H9 (cell line): ENCODE data around the gene P3R3URF. TPM values are rescaled to one million over a fixed set of nuclear protein-coding genes. Genes with fewer than 3 reads are reported as not detected.

Source experiments
- DNase-seq: peaks from one replicate; pipeline ENCODE4 v3.0.0-alpha.2; 2017
- H2AFZ ChIP-seq: one replicate; pipeline ENCODE4 v1.6.1; 2013; ENCODE audit warnings: mild to moderate bottlenecking, low read length, control low read depth, moderate library complexity
- H2AK5ac ChIP-seq: 2 replicates; pipeline ENCODE4 v1.6.1; 2013; ENCODE audit warnings: low read length, control low read depth, mixed read lengths; ENCODE audit not compliant: insufficient read length
- H2BK120ac ChIP-seq: one replicate; pipeline ENCODE4 v1.6.1; 2013; ENCODE audit warnings: low read depth, mild to moderate bottlenecking, low read length, control low read depth, inconsistent platforms; ENCODE audit not compliant: poor library complexity, severe bottlenecking
- H2BK12ac ChIP-seq: 2 replicates; pipeline ENCODE4 v1.6.1; 2013; ENCODE audit warnings: low read length, control low read depth, mixed read lengths, low read depth; ENCODE audit not compliant: insufficient read length
- H2BK15ac ChIP-seq: 2 replicates; pipeline ENCODE4 v1.6.1; 2013; ENCODE audit warnings: low read depth, low read length, control low read depth
- H2BK20ac ChIP-seq: one replicate; pipeline ENCODE4 v1.6.1; 2013; ENCODE audit warnings: low read depth, mild to moderate bottlenecking, low read length, control low read depth, inconsistent platforms; ENCODE audit not compliant: poor library complexity, severe bottlenecking
- H2BK5ac ChIP-seq: 2 replicates; pipeline ENCODE4 v1.6.1; 2013; ENCODE audit warnings: low read length, control low read depth, mixed read lengths; ENCODE audit not compliant: insufficient read length
- H3K14ac ChIP-seq: 2 replicates; pipeline ENCODE4 v1.6.1; 2013; ENCODE audit warnings: low read length, control low read depth; ENCODE audit not compliant: insufficient read depth
- H3K18ac ChIP-seq: 2 replicates; pipeline ENCODE4 v1.6.1; 2013; ENCODE audit warnings: low read depth, mild to moderate bottlenecking, mixed read lengths, low read length, control low read depth; ENCODE audit not compliant: insufficient read length
- H3K23ac ChIP-seq: 2 replicates; pipeline ENCODE4 v1.6.1; 2013; ENCODE audit warnings: low read length, control low read depth, mixed read lengths, low read depth; ENCODE audit not compliant: insufficient read length
- H3K23me2 ChIP-seq: 2 replicates; pipeline ENCODE4 v1.6.1; 2013; ENCODE audit warnings: low read depth, mild to moderate bottlenecking, mixed read lengths, low read length, control low read depth; ENCODE audit not compliant: insufficient read length, poor library complexity, severe bottlenecking
- H3K27ac ChIP-seq: 2 replicates; pipeline ENCODE4 v1.5.1; 2013; ENCODE audit warnings: low read length, control low read depth, mixed read lengths, low read depth; ENCODE audit not compliant: insufficient read length
- H3K27me3 ChIP-seq: 2 replicates; pipeline ENCODE4 v1.6.1; 2013; ENCODE audit warnings: low read length, control low read depth, inconsistent platforms; ENCODE audit not compliant: insufficient read depth
- H3K4ac ChIP-seq: 2 replicates; pipeline ENCODE4 v1.6.1; 2013; ENCODE audit warnings: low read depth, mild to moderate bottlenecking, control low read depth, inconsistent platforms, low read length, moderate library complexity
- H3K4me1 ChIP-seq: 2 replicates; pipeline ENCODE4 v1.6.1; 2013; ENCODE audit warnings: low read length, control low read depth, inconsistent platforms; ENCODE audit not compliant: insufficient read depth
- H3K4me2 ChIP-seq: 2 replicates; pipeline ENCODE4 v1.6.1; 2013; ENCODE audit warnings: low read length, control low read depth, mixed read lengths; ENCODE audit not compliant: insufficient read length, insufficient read depth
- H3K56ac ChIP-seq: 2 replicates; pipeline ENCODE4 v1.6.1; 2013; ENCODE audit warnings: low read depth, mild to moderate bottlenecking, mixed read lengths, low read length, control low read depth; ENCODE audit not compliant: insufficient read length
- H3K79me1 ChIP-seq: 2 replicates; pipeline ENCODE4 v1.6.1; 2013; ENCODE audit warnings: low read depth, mild to moderate bottlenecking, moderate library complexity, low read length, control low read depth, inconsistent platforms; ENCODE audit not compliant: insufficient read depth, poor library complexity, severe bottlenecking
- H3K79me2 ChIP-seq: 2 replicates; pipeline ENCODE4 v1.6.1; 2013; ENCODE audit warnings: low read length, control low read depth, inconsistent platforms; ENCODE audit not compliant: insufficient read depth
- H3K9ac ChIP-seq: 2 replicates; pipeline ENCODE4 v1.6.1; 2013; ENCODE audit warnings: low read length, control low read depth, mixed read lengths; ENCODE audit not compliant: insufficient read length; ENCODE audit errors: extremely low read depth
- H3K9me3 ChIP-seq: one replicate; pipeline ENCODE4 v1.6.1; 2013; ENCODE audit warnings: low read depth, low read length, inconsistent platforms; ENCODE audit not compliant: control insufficient read depth
- H3T11ph ChIP-seq: one replicate; pipeline ENCODE4 v1.6.1; 2013; ENCODE audit warnings: mild to moderate bottlenecking, low read length, control low read depth, inconsistent platforms
- H4K20me1 ChIP-seq: one replicate; pipeline ENCODE4 v1.6.1; 2013; ENCODE audit not compliant: control insufficient read depth, insufficient read length, insufficient read depth
- H4K5ac ChIP-seq: 2 replicates; pipeline ENCODE4 v1.6.1; 2013; ENCODE audit warnings: low read depth, mild to moderate bottlenecking, mixed read lengths, low read length, control low read depth; ENCODE audit not compliant: insufficient read length
- H4K8ac ChIP-seq: replicated peaks from 2 replicates; pipeline ENCODE4 v1.6.1; 2013; ENCODE audit warnings: low read length, control low read depth, mixed read lengths, low read depth; ENCODE audit not compliant: insufficient read length
- H4K91ac ChIP-seq: 2 replicates; pipeline ENCODE4 v1.6.1; 2013; ENCODE audit warnings: low read depth, mild to moderate bottlenecking, moderate library complexity, mixed read lengths, low read length, control low read depth; ENCODE audit not compliant: insufficient read length
- H3K27ac Mint-ChIP-seq, 3 experiments: 2 replicates in 2 of 3; 3 replicates in 1 of 3; pipeline ENCODE4 v1.8.0; 2020 to 2021; ENCODE audit warnings: mixed read lengths in 3 of 3, mild to moderate bottlenecking in 1 of 3, moderate library complexity in 1 of 3
- H3K27me3 Mint-ChIP-seq: 2 replicates; pipeline ENCODE4 v1.8.0; 2021; ENCODE audit warnings: low read depth, mild to moderate bottlenecking, moderate library complexity, mixed read lengths
- H3K36me3 Mint-ChIP-seq, 3 experiments: 2 replicates in 2 of 3; 3 replicates in 1 of 3; pipeline ENCODE4 v1.8.0; 2020 to 2021; ENCODE audit warnings: low read depth in 3 of 3, mixed read lengths in 3 of 3; ENCODE audit not compliant: insufficient read depth in 1 of 3
- H3K4me1 Mint-ChIP-seq, 2 experiments: 2 replicates each; pipeline ENCODE4 v1.8.0; 2020; ENCODE audit warnings: mixed read lengths in 2 of 2
- H3K4me3 Mint-ChIP-seq, 2 experiments: 2 replicates in 1 of 2; 3 replicates in 1 of 2; pipeline ENCODE4 v1.8.0; 2020 to 2021; ENCODE audit warnings: mild to moderate bottlenecking in 2 of 2, mixed read lengths in 2 of 2, moderate library complexity in 1 of 2
- H3K9me3 Mint-ChIP-seq, 2 experiments: 2 replicates in 1 of 2; 3 replicates in 1 of 2; pipeline ENCODE4 v1.8.0; 2020; ENCODE audit warnings: mild to moderate bottlenecking in 2 of 2, mixed read lengths in 2 of 2, moderate library complexity in 1 of 2
- CTCF ChIP-seq: fragments of 200-600 bp; sonication (generic); conservative IDR thresholded peaks from 3 replicates; pipeline ENCODE4 v1.8.0; 2021; ENCODE audit warnings: antibody characterized with exemption, mild to moderate bottlenecking
- WGBS: extraction: QIAGEN DNeasy Blood & Tissue Kit; methylation state at CpG from one replicate; pipeline ENCODE4 v1.1.7; 2013; ENCODE audit warnings: missing lambda C conversion rate, low lambda C conversion rate, mixed read lengths; ENCODE audit not compliant: insufficient read length; ENCODE audit errors: extremely low coverage; 5-methylcytosine and 5-hydroxymethylcytosine counted together
- total RNA-seq: library from RNA; stranded (reverse); gene quantifications from 2 replicates; pipeline ENCODE4 v1.2.1, GENCODE V29; 2021

P3R3URF gene
- total RNA-seq, 1 experiment from 2014 or later = not detected

- H3K18ac ChIP-seq = no peak overlapping the region
- no peak overlapping the region for H3K56ac ChIP-seq
- H3K4me3 Mint-ChIP-seq = no peak overlapping the region; a peak in 1 of 5 replicates
- H4K91ac ChIP-seq = no peak overlapping the region
- no peak for TF ChIP-seq CTCF
- no peak overlapping the region for H2AK5ac ChIP-seq
- H3K14ac ChIP-seq = no peak overlapping the region
- no peak overlapping the region for H3K9ac ChIP-seq
- peaks cover 5% of the 10 kb centered on the region for H3K27me3 Mint-ChIP-seq
- H3K27ac Mint-ChIP-seq = no peak overlapping the region
- no peak overlapping the region for H3K23ac ChIP-seq
- H3T11ph ChIP-seq = no peak overlapping the region
- H4K5ac ChIP-seq = no peak overlapping the region
- no peaks in the 10 kb centered on the region for H3K23me2 ChIP-seq
- H2BK15ac ChIP-seq = no peak overlapping the region
- no peak overlapping the region for H3K4me2 ChIP-seq
- no CpG with 5 or more reads among the region's 7 CpGs for WGBS
- no peak overlapping the region for H4K8ac ChIP-seq
- no peaks in the 10 kb centered on the region for H3K79me2 ChIP-seq
- no peak overlapping the region for H2BK12ac ChIP-seq
- H3K79me1 ChIP-seq = no peaks in the 10 kb centered on the region
- H2BK5ac ChIP-seq = no peak overlapping the region
- DNase-seq = no peak
- peaks cover 7 to 10% of the 10 kb centered on the region in 2 experiments; a peak in 3 of 4 replicates for H3K4me1 Mint-ChIP-seq
- H2BK120ac ChIP-seq = no peak overlapping the region
- no peak overlapping the region for H3K27ac ChIP-seq
- H3K27me3 ChIP-seq = no peaks in the 10 kb centered on the region; the same call in 1 of the 2 replicates
- H2AFZ ChIP-seq = no peak overlapping the region
- H4K20me1 ChIP-seq = no peaks in the 10 kb centered on the region
- no peaks in the 10 kb centered on the region for H3K9me3 ChIP-seq
- peaks cover 12 to 23% (median 17%) of the 10 kb centered on the region in 3 experiments; a peak in 6 of 7 replicates for H3K36me3 Mint-ChIP-seq
- H3K4ac ChIP-seq = no peak overlapping the region
- no peaks in the 10 kb centered on the region; a peak in 1 of 5 replicates for H3K9me3 Mint-ChIP-seq
- H2BK20ac ChIP-seq = no peak overlapping the region
- peaks cover under 1% of the 10 kb centered on the region; the same call in 1 of the 2 replicates for H3K4me1 ChIP-seq
These were observed 8.8 kb upstream of the P3R3URF start for GRCh38 chr1:46184920-46185658.
